HepG2 (cell line): ENCODE results near the gene COX7A1. TPM values are rescaled to one million over a fixed set of nuclear protein-coding genes. Genes with fewer than 3 reads are reported as not detected.

Experiments used
- AGO2 ChIP-seq: fragments of 200-400 bp; formaldehyde crosslinking; optimal IDR thresholded peaks from 2 replicates; pipeline ENCODE3; 2017; ENCODE audit warnings: mild to moderate bottlenecking, low read depth, low read length, moderate library complexity
- CENPT ChIP-seq: sonication (generic); formaldehyde crosslinking; IDR thresholded peaks from 2 replicates; pipeline ENCODE4 v1.8.0; 2022; ENCODE audit warnings: low read depth, mild to moderate bottlenecking, moderate library complexity, missing genetic modification reagents
- GZF1 ChIP-seq: sonication (generic); formaldehyde crosslinking; IDR thresholded peaks from 2 replicates; pipeline ENCODE4 v1.5.1; 2020; ENCODE audit warnings: mild to moderate bottlenecking, missing genetic modification reagents
- ZFP36 ChIP-seq: fragments of 150-350 bp; IDR thresholded peaks from 2 replicates; pipeline ENCODE4 v1.6.1; 2018; ENCODE audit warnings: borderline replicate concordance, low read length, low read depth; ENCODE audit not compliant: partially characterized antibody
- ZNF101 ChIP-seq: sonication (generic); formaldehyde crosslinking; IDR thresholded peaks from 2 replicates; pipeline ENCODE4 v1.4.0; 2020; ENCODE audit warnings: mild to moderate bottlenecking, low read depth, missing genetic modification reagents, borderline replicate concordance
- ZNF282 ChIP-seq: fragments of 450-650 bp; IDR thresholded peaks from 2 replicates; pipeline ENCODE4 v1.6.1; 2018; ENCODE audit not compliant: partially characterized antibody
- ZNF619 ChIP-seq: sonication (generic); formaldehyde crosslinking; IDR thresholded peaks from 2 replicates; pipeline ENCODE4 v1.4.0; 2020; ENCODE audit warnings: mild to moderate bottlenecking, missing genetic modification reagents
- ZNF629 ChIP-seq: sonication (generic); formaldehyde crosslinking; conservative IDR thresholded peaks from 2 replicates; pipeline ENCODE4 v1.5.0; 2020; ENCODE audit warnings: missing genetic modification reagents
- ZNF644 ChIP-seq: IDR thresholded peaks from 2 replicates; pipeline ENCODE4 v1.6.1; 2016; ENCODE audit warnings: low read depth
- ZNF746 ChIP-seq: sonication (generic); formaldehyde crosslinking; IDR thresholded peaks from 2 replicates; pipeline ENCODE4 v1.8.0; 2022; ENCODE audit warnings: mild to moderate bottlenecking, missing genetic modification reagents
- ZSCAN25 ChIP-seq: sonication (generic); formaldehyde crosslinking; IDR thresholded peaks from 2 replicates; pipeline ENCODE4 v1.8.0; 2022; ENCODE audit warnings: mild to moderate bottlenecking, missing genetic modification reagents
- polyA plus RNA-seq, 8 experiments: library from polyadenylated mRNA; depleted of rRNA in 3 of 8; stranded (reverse) in 7 of 8; unstranded in 1 of 8; fragments of >200 nt; fragmentation: Illumina TruSeq in 4 of 8; extraction: Trizol in 4 of 8; gene quantifications; 2 replicates each; pipeline versions ENCODE4 v1.2.1 to v1.2.3, GENCODE V29; 2011 to 2016; ENCODE audit warnings: low read depth in 4 of 8, missing spikeins in 1 of 8, mixed read lengths in 1 of 8; ENCODE audit not compliant: insufficient read depth in 1 of 8
- total RNA-seq, 5 experiments: library from RNA; depleted of rRNA; stranded (reverse); fragments of >200 nt; fragmentation: Illumina TruSeq; extraction: Trizol; gene quantifications; 2 replicates each; pipeline ENCODE4 v1.2.3, GENCODE V29; 2016; ENCODE audit warnings: low read depth in 1 of 5
- TF ChIP-seq, protein P1 (sequence below): sonication (generic); formaldehyde crosslinking; IDR thresholded peaks from 2 replicates; pipeline ENCODE4 v1.8.0; 2022; ENCODE audit warnings: mild to moderate bottlenecking, missing genetic modification reagents, borderline replicate concordance
- TF ChIP-seq, protein P2 (sequence below): sonication (generic); formaldehyde crosslinking; IDR thresholded peaks from 2 replicates; pipeline ENCODE4 v1.9.0; 2021; ENCODE audit warnings: missing genetic modification reagents, borderline replicate concordance
- TF ChIP-seq, protein P3 (sequence below): sonication (generic); formaldehyde crosslinking; IDR thresholded peaks from 2 replicates; pipeline ENCODE4 v1.8.0; 2022; ENCODE audit warnings: missing genetic modification reagents, mild to moderate bottlenecking, moderate library complexity, borderline replicate concordance
- TF ChIP-seq, protein P4 (sequence below): sonication (generic); formaldehyde crosslinking; IDR thresholded peaks from 2 replicates; pipeline ENCODE4 v1.4.0; 2020; ENCODE audit warnings: mild to moderate bottlenecking, missing genetic modification reagents
- TF ChIP-seq, protein P5 (sequence below): sonication (generic); formaldehyde crosslinking; conservative IDR thresholded peaks from 2 replicates; pipeline ENCODE4 v1.8.0; 2022; ENCODE audit warnings: low read depth, missing genetic modification reagents
- TF ChIP-seq, protein P6 (sequence below): IDR thresholded peaks from 2 replicates; pipeline ENCODE4 v1.6.1; 2016; ENCODE audit warnings: low read depth, control low read depth
- TF ChIP-seq, protein P7 (sequence below): IDR thresholded peaks from 2 replicates; pipeline ENCODE4 v1.6.1; 2016; ENCODE audit warnings: missing genetic modification reagents, missing compliant biosample characterization

Gene COX7A1
- total and polyA plus RNA-seq, 2 of the 13 experiments (the other 11 are each of a cell fraction or from before 2014, with no cell fraction given): not detected

DNA sequence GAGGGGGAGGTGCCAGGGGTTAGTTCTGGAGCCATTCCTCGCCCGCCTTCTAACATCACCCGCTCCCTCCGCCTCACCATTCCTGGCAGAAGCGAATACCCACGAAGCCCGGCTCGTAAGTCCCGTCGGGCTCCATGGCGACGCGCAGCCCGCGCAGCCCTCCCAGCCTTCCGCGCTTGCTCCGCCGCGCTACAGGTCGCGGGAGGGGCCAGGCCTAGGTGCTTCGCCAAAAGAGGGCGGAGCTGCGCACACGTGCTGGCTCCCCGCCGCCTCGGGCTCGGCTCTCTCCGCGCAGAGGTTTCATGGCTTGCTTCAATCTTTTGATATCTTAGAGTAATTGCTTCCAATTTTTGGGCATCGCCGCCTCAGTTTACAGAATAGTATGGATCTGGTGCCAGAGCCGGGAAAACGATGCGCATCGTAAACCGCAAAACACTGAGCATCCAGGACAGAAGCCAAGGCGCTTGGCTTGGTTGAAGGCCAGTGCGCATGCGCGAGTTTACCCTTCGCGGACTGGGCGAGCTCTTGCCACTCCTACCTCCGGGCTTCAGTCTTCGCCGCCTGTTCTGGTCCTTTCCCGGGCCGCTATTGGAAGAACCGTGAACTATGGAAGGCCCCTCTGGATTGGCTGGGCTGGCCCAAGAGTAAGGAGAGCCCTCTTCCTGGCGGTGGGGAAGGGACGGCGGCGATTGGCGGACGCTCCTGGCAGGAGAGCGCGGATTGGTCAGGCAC, 37.4 kb downstream of the COX7A1 start, which contains the start of gene POLR2I (continued):
- TF ChIP-seq, protein P1, sequence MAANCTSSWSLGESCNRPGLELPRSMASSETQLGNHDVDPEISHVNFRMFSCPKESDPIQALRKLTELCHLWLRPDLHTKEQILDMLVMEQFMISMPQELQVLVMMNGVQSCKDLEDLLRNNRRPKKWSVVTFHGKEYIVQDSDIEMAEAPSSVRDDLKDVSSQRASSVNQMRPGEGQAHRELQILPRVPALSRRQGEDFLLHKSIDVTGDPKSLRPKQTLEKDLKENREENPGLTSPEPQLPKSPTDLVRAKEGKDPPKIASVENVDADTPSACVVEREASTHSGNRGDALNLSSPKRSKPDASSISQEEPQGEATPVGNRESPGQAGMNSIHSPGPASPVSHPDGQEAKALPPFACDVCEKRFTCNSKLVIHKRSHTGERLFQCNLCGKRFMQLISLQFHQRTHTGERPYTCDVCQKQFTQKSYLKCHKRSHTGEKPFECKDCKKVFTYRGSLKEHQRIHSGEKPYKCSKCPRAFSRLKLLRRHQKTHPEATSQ (CRISPR knock-in tag): peak; percentile 27; the same call in 1 of the 2 replicates
- TF ChIP-seq GZF1 (CRISPR knock-in tag): no peak
- peak; percentile 55 for TF ChIP-seq ZNF629 (CRISPR knock-in tag)
- TF ChIP-seq, protein P2, sequence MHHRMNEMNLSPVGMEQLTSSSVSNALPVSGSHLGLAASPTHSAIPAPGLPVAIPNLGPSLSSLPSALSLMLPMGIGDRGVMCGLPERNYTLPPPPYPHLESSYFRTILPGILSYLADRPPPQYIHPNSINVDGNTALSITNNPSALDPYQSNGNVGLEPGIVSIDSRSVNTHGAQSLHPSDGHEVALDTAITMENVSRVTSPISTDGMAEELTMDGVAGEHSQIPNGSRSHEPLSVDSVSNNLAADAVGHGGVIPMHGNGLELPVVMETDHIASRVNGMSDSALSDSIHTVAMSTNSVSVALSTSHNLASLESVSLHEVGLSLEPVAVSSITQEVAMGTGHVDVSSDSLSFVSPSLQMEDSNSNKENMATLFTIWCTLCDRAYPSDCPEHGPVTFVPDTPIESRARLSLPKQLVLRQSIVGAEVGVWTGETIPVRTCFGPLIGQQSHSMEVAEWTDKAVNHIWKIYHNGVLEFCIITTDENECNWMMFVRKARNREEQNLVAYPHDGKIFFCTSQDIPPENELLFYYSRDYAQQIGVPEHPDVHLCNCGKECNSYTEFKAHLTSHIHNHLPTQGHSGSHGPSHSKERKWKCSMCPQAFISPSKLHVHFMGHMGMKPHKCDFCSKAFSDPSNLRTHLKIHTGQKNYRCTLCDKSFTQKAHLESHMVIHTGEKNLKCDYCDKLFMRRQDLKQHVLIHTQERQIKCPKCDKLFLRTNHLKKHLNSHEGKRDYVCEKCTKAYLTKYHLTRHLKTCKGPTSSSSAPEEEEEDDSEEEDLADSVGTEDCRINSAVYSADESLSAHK (CRISPR knock-in tag): no peak
- TF ChIP-seq, protein P3, sequence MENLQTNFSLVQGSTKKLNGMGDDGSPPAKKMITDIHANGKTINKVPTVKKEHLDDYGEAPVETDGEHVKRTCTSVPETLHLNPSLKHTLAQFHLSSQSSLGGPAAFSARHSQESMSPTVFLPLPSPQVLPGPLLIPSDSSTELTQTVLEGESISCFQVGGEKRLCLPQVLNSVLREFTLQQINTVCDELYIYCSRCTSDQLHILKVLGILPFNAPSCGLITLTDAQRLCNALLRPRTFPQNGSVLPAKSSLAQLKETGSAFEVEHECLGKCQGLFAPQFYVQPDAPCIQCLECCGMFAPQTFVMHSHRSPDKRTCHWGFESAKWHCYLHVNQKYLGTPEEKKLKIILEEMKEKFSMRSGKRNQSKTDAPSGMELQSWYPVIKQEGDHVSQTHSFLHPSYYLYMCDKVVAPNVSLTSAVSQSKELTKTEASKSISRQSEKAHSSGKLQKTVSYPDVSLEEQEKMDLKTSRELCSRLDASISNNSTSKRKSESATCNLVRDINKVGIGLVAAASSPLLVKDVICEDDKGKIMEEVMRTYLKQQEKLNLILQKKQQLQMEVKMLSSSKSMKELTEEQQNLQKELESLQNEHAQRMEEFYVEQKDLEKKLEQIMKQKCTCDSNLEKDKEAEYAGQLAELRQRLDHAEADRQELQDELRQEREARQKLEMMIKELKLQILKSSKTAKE: no peak
- TF ChIP-seq ZNF282: no peak
- TF ChIP-seq ZFP36: no peak
- TF ChIP-seq, protein P4, sequence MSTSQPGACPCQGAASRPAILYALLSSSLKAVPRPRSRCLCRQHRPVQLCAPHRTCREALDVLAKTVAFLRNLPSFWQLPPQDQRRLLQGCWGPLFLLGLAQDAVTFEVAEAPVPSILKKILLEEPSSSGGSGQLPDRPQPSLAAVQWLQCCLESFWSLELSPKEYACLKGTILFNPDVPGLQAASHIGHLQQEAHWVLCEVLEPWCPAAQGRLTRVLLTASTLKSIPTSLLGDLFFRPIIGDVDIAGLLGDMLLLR: peak; percentile 98
- TF ChIP-seq CENPT: no peak
- TF ChIP-seq, protein P5, sequence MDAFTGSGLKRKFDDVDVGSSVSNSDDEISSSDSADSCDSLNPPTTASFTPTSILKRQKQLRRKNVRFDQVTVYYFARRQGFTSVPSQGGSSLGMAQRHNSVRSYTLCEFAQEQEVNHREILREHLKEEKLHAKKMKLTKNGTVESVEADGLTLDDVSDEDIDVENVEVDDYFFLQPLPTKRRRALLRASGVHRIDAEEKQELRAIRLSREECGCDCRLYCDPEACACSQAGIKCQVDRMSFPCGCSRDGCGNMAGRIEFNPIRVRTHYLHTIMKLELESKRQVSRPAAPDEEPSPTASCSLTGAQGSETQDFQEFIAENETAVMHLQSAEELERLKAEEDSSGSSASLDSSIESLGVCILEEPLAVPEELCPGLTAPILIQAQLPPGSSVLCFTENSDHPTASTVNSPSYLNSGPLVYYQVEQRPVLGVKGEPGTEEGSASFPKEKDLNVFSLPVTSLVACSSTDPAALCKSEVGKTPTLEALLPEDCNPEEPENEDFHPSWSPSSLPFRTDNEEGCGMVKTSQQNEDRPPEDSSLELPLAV: no peak; the same call in 1 of the 2 replicates
- TF ChIP-seq ZNF644 (CRISPR knock-in tag): no peak
- peak; percentile 65 for TF ChIP-seq AGO2
- peak; percentile 15; the same call in 1 of the 2 replicates for TF ChIP-seq ZSCAN25 (CRISPR knock-in tag)
- TF ChIP-seq, protein P6, sequence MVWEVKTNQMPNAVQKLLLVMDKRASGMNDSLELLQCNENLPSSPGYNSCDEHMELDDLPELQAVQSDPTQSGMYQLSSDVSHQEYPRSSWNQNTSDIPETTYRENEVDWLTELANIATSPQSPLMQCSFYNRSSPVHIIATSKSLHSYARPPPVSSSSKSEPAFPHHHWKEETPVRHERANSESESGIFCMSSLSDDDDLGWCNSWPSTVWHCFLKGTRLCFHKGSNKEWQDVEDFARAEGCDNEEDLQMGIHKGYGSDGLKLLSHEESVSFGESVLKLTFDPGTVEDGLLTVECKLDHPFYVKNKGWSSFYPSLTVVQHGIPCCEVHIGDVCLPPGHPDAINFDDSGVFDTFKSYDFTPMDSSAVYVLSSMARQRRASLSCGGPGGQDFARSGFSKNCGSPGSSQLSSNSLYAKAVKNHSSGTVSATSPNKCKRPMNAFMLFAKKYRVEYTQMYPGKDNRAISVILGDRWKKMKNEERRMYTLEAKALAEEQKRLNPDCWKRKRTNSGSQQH (CRISPR knock-in tag): peak; percentile 23; the same call in 1 of the 2 replicates
- no peak for TF ChIP-seq ZNF101
- TF ChIP-seq, protein P7, sequence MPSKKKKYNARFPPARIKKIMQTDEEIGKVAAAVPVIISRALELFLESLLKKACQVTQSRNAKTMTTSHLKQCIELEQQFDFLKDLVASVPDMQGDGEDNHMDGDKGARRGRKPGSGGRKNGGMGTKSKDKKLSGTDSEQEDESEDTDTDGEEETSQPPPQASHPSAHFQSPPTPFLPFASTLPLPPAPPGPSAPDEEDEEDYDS (CRISPR knock-in tag): peak; percentile 12; the same call in 1 of the 2 replicates
- no peak for TF ChIP-seq ZNF746 (CRISPR knock-in tag)
- peak; percentile 63 for TF ChIP-seq ZNF619 (CRISPR knock-in tag)
